LNCAP (cell line): Measurements from ENCODE around the gene MICALL2.

ENCODE experiments used
- CTCF ChIP-seq: fragments of 450-650 bp; IDR thresholded peaks from 2 replicates; pipeline ENCODE4 v1.5.1; 2017; ENCODE audit warnings: mild to moderate bottlenecking

MICALL2 gene

GRCh38 chr7:1475991-1476390 lies 16.7 kb upstream of the MICALL2 start:
- TF ChIP-seq CTCF: no peak

- no peak for TF ChIP-seq CTCF
Observed at GRCh38 chr7:1475393-1475792, 16.1 kb upstream of the MICALL2 start.

- TF ChIP-seq CTCF: no peak
Observed at GRCh38 chr7:1474736-1475135, 15.5 kb upstream of the MICALL2 start.

GRCh38 chr7:1473864-1474512 lies 14.7 kb upstream of the MICALL2 start:
- peak; percentile 94 for TF ChIP-seq CTCF

GRCh38 chr7:1470901-1471300 lies 11.6 kb upstream of the MICALL2 start:
- no peak for TF ChIP-seq CTCF

GRCh38 chr7:1468643-1469298 lies 9.5 kb upstream of the MICALL2 start:
- TF ChIP-seq CTCF: no peak

- no peak for TF ChIP-seq CTCF
Observed at GRCh38 chr7:1468203-1468602, 8.9 kb upstream of the MICALL2 start.
